Measurements from ENCODE around the gene METAP1.
"Not testable (repeated sequence)": the region's sequence is repeated elsewhere in the genome, so short reads cannot be mapped to it uniquely, and the experiment has no call there.

Gene METAP1

GRCh38 chr4:99102634-99103033, 107.1 kb downstream of the METAP1 start:
- DNase-seq = no peak

GRCh38 chr4:99103166-99103565, 107.6 kb downstream of the METAP1 start:
- no peak for DNase-seq

- no peak for DNase-seq
Measured at GRCh38 chr4:99104153-99104552, 108.6 kb downstream of the METAP1 start.

- not testable (repeated sequence) for DNase-seq
Measured at GRCh38 chr4:99109286-99109685, 113.8 kb downstream of the METAP1 start.

Data from eye (tissue), 1 donor.